Esophagus muscularis mucosa (tissue), 3 donors: ENCODE results near the gene AJUBA.

ENCODE experiments used
- POLR2A ChIP-seq: fragments of 450-650 bp; IDR thresholded peaks from one replicate; pipeline ENCODE4 v1.6.1; 2017; ENCODE audit warnings: antibody characterized with exemption, moderate library complexity, mild to moderate bottlenecking, low read depth
- TF ChIP-seq, protein P1 (sequence below), 3 experiments: fragments of 200-600 bp in 2 of 3; fragments of 450-650 bp in 1 of 3; sonication (generic) in 2 of 3; IDR thresholded peaks; one replicate each; pipeline ENCODE4 v1.5.1; 2017 to 2019; ENCODE audit warnings: antibody characterized with exemption in 3 of 3, mild to moderate bottlenecking in 2 of 3, moderate library complexity in 1 of 3

DNA sequence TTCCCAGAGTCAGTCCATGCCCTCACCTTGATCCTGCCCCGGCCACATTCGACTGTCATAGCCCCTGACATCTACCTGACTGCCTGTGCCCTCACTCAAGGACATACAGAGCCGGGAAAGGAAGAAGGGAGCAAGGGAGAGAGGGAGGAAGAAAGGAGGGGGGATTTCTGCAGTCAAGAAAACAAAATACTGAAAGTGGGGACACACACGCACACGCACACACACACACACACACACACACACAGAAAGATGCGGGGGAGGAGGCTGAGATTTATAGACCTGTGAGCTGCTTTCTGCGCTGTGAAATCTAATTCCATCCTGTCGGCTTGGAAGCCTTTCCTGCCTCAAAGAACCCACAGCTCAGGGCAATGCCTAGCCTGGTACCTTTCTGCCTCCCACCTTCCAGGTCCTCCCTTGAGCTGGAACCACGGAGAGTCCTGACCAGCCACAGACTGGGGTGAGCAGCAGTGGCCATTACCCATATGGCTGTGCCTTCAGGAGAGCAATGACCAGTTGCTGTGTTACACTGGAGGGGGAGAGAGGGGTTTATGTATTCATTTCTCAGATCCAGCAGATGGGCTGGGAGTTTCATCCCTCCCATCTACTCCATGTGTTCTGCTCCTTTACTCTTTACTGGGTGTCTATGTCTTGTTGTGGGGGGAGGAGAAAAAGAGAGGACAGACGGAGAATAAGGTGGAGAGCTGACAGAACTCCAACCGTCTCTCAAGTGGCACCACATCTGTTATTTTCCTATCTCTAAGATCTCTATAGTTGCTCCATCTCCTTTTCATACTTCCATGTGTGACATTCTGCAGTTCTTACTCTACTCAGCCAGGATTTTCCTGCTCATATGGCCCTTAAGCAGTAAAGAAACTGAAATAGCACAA is 14.7 kb upstream of the AJUBA start:
- TF ChIP-seq, protein P1, sequence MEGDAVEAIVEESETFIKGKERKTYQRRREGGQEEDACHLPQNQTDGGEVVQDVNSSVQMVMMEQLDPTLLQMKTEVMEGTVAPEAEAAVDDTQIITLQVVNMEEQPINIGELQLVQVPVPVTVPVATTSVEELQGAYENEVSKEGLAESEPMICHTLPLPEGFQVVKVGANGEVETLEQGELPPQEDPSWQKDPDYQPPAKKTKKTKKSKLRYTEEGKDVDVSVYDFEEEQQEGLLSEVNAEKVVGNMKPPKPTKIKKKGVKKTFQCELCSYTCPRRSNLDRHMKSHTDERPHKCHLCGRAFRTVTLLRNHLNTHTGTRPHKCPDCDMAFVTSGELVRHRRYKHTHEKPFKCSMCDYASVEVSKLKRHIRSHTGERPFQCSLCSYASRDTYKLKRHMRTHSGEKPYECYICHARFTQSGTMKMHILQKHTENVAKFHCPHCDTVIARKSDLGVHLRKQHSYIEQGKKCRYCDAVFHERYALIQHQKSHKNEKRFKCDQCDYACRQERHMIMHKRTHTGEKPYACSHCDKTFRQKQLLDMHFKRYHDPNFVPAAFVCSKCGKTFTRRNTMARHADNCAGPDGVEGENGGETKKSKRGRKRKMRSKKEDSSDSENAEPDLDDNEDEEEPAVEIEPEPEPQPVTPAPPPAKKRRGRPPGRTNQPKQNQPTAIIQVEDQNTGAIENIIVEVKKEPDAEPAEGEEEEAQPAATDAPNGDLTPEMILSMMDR (IDR thresholded peaks at IDR 0.05): no peak
- no peak for TF ChIP-seq POLR2A
